ENCODE data around the gene TSHZ3. TPM values are rescaled to one million over a fixed set of nuclear protein-coding genes. Genes with fewer than 3 reads are reported as not detected.

TSHZ3 gene
- polyA plus RNA-seq, 1 experiment: 10.9 TPM

DNA sequence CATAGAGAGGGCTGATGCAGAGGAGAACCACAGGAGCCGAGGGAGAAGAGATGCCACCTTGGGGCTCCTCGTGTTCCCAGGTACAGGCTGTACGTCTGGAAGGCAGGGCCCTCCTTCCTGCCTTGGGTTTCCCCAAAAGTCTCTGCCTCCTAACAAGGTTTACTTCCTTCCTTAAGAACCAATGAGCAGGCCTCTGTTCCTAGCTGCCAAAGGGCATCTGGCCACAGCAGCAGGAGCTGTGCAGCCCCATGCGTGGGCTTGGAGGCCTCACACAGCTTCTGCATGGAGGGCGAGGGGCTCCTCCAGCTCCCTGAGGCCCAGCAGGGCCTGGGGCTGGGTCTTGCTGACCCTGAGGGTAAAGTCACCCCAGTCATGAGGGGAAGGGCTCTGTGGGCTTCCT lies 40.6 kb upstream of the TSHZ3 start:
- no peak overlapping the region for H3K27ac ChIP-seq (ENCODE audit: low read depth, low read length)
- H3K27me3 ChIP-seq (ENCODE audit: control insufficient read depth, insufficient read depth, low read length): peaks cover 7% of the 10 kb centered on the region
- no peaks in the 10 kb centered on the region; the same call in 1 of the 2 replicates for H3K9me3 ChIP-seq (ENCODE audit: control insufficient read depth, insufficient read depth, low read length)
- TF ChIP-seq CTCF (IDR thresholded peaks at IDR 0.05; ENCODE audit: low read depth, low read length): no peak
- ChIA-PET POLR2A (no interaction called here), CTCF (no interaction called here)
- no peak for DNase-seq (ENCODE audit: low read depth, low spot score)
- no peak overlapping the region for H3K4me3 ChIP-seq (ENCODE audit: low read depth, low read length)

DNA sequence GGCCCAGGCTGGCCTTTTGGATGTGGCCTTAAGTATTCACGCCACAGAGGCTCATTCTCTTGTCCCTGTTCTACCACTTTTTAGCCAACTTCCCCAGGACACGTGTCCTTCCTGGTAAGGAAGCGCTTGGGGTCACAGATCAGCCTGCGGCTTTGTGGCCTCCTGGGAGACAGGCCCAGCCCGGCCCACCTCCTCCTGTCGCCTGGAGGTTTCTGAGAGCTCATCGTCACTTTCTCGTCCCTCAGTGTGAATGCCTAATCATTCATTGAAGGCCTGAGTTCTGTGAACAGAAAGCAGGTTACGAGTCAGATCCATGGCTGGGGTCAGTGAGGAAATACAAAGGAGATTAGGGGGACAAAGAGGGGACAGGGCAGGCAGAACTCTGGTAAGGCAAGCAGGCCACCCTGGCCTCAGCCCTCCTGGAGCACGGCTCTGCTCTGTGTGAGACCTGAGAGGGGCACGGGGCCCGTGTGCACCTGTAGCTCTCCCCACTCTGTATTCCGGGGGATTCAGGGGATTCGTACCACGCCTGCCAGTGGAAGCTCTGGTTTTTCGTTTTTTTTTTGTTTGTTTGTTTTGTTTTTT lies 38.6 kb upstream of the TSHZ3 start:
- peaks cover 9% of the 10 kb centered on the region for H3K27me3 ChIP-seq (ENCODE audit: control insufficient read depth, insufficient read depth, low read length)
- ChIA-PET POLR2A (no interaction called here), CTCF (interaction anchor here (0.5 kb wide), 1 partner anchor 1582 kb away, joined by 6 read pairs; no protein-coding TSS in a partner anchor)
- no peak overlapping the region for H3K27ac ChIP-seq (ENCODE audit: low read depth, low read length)
- no peaks in the 10 kb centered on the region; the same call in 1 of the 2 replicates for H3K9me3 ChIP-seq (ENCODE audit: control insufficient read depth, insufficient read depth, low read length)
- DNase-seq (ENCODE audit: low read depth, low spot score): no peak
- H3K4me3 ChIP-seq (ENCODE audit: low read depth, low read length): no peak overlapping the region
- TF ChIP-seq CTCF (IDR thresholded peaks at IDR 0.05; ENCODE audit: low read depth, low read length): no peak

GRCh38 chr19:31386806-31387205 lies 37.6 kb upstream of the TSHZ3 start:
- ChIA-PET CTCF (no interaction called here), POLR2A (no interaction called here)
- no peak overlapping the region for H3K27ac ChIP-seq (ENCODE audit: low read depth, low read length)
- no peak for DNase-seq (ENCODE audit: low read depth, low spot score)
- H3K4me3 ChIP-seq (ENCODE audit: low read depth, low read length): no peak overlapping the region
- no peak for TF ChIP-seq CTCF (IDR thresholded peaks at IDR 0.05; ENCODE audit: low read depth, low read length)
- peaks cover 9% of the 10 kb centered on the region for H3K27me3 ChIP-seq (ENCODE audit: control insufficient read depth, insufficient read depth, low read length)
- H3K9me3 ChIP-seq (ENCODE audit: control insufficient read depth, insufficient read depth, low read length): no peaks in the 10 kb centered on the region; the same call in 1 of the 2 replicates

DNA sequence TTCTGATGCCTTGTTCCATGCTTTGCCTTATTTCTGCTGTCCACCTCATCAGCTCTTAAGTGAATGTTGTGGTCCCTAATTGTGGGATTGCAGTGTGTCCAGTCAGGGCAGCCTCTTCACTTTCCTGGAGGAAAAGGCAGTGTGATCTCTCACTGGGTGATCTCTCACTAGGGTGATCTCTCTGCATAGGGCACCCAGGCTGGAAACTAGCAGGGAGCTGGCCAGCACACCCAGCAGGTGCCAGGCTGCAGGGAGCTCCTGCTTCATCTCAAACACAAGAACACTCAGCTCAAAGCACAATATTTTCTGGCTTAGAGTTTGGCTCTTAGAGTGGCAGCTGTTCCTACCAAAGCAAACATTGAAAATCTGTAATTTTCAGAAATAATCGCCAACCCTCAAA lies 36.5 kb upstream of the TSHZ3 start:
- no peak for TF ChIP-seq CTCF (IDR thresholded peaks at IDR 0.05; ENCODE audit: low read depth, low read length)
- H3K4me3 ChIP-seq (ENCODE audit: low read depth, low read length): no peak overlapping the region
- POLR2A ChIA-PET: no interaction called here
- no peak for DNase-seq (ENCODE audit: low read depth, low spot score)
- CTCF ChIA-PET: no interaction called here
- peaks cover 5% of the 10 kb centered on the region for H3K27me3 ChIP-seq (ENCODE audit: control insufficient read depth, insufficient read depth, low read length)
- no peaks in the 10 kb centered on the region; the same call in 1 of the 2 replicates for H3K9me3 ChIP-seq (ENCODE audit: control insufficient read depth, insufficient read depth, low read length)
- H3K27ac ChIP-seq (ENCODE audit: low read depth, low read length): no peak overlapping the region

- H3K9me3 ChIP-seq (ENCODE audit: control insufficient read depth, insufficient read depth, low read length): no peaks in the 10 kb centered on the region
- H3K27ac ChIP-seq (ENCODE audit: low read depth, low read length): no peak overlapping the region
- TF ChIP-seq CTCF (IDR thresholded peaks at IDR 0.05; ENCODE audit: low read depth, low read length): no peak
- CTCF ChIA-PET: interaction anchor here (0.7 kb wide), 1 partner anchor 253 kb away, joined by 3 read pairs; no protein-coding TSS in a partner anchor
- H3K4me3 ChIP-seq (ENCODE audit: low read depth, low read length): no peak overlapping the region
- no peak for DNase-seq (ENCODE audit: low read depth, low spot score)
- peaks cover 5% of the 10 kb centered on the region for H3K27me3 ChIP-seq (ENCODE audit: control insufficient read depth, insufficient read depth, low read length)
- POLR2A ChIA-PET: no interaction called here
Observed at GRCh38 chr19:31383553-31383952, 34.3 kb upstream of the TSHZ3 start.

All from AG04450 (cell line).